Chondrocyte (in vitro differentiated cells): ENCODE measurements around the gene ZNF738. TPM values are rescaled to one million over a fixed set of nuclear protein-coding genes. Genes with fewer than 3 reads are reported as not detected.
A peak's percentile ranks its signal among the peaks of the same experiment; 100 is the strongest.
"Not testable (repeated sequence)": the region's sequence is repeated elsewhere in the genome, so short reads cannot be mapped to it uniquely, and the experiment has no call there.

ENCODE experiments used
- DNase-seq: peaks from one replicate; pipeline ENCODE4 v3.0.0; 2021; ENCODE audit warnings: mixed read lengths, low spot score
- H3K27ac Mint-ChIP-seq: one replicate; pipeline ENCODE4 v1.8.0; 2021; ENCODE audit warnings: mild to moderate bottlenecking, moderate library complexity, mixed read lengths; ENCODE audit not compliant: unreplicated experiment
- H3K27me3 Mint-ChIP-seq: 2 replicates; pipeline ENCODE4 v1.8.0; 2021; ENCODE audit warnings: low read depth, mixed read lengths
- H3K36me3 Mint-ChIP-seq: 2 replicates; pipeline ENCODE4 v1.8.0; 2021; ENCODE audit warnings: low read depth, mixed read lengths
- H3K4me1 Mint-ChIP-seq: 2 replicates; pipeline ENCODE4 v1.8.0; 2021; ENCODE audit warnings: low read depth, mild to moderate bottlenecking, mixed read lengths
- H3K4me3 Mint-ChIP-seq: one replicate; pipeline ENCODE4 v1.8.0; 2021; ENCODE audit warnings: mild to moderate bottlenecking, moderate library complexity, mixed read lengths; ENCODE audit not compliant: unreplicated experiment
- H3K9me3 Mint-ChIP-seq: 2 replicates; pipeline ENCODE4 v1.8.0; 2021; ENCODE audit warnings: low read depth, mixed read lengths
- CTCF ChIP-seq: fragments of 200-600 bp; sonication (generic); IDR thresholded peaks from 2 replicates; pipeline ENCODE4 v1.5.0; 2021; ENCODE audit warnings: antibody characterized with exemption, mild to moderate bottlenecking, moderate library complexity
- long read RNA-seq: library from polyadenylated mRNA; stranded (forward); transcript quantifications from one replicate; pipeline ENCODE4 v2.0.0, GENCODE V29; 2021
- total RNA-seq: library from RNA; stranded (reverse); gene quantifications from 3 replicates; pipeline ENCODE4 v1.2.1, GENCODE V29; 2021

Gene ZNF738
- 4.3 to 10.1 TPM (median 6.7 TPM) in 3 replicates for total RNA-seq
- long read RNA-seq, partial matches to known transcripts, result 0 of 2 reads
- long read RNA-seq, other reads (novel, unspliced or antisense), result 0 of 2 reads

GRCh38 chr19:21358768-21359451 lies at the start of gene ZNF738:
Gene ZNF738, plus strand, starts transcription at chr19:21359000. Its CDS starts 141 bp downstream, at chr19:21359141.
- DNase-seq, result peak; percentile 96
- peak; percentile 25 for TF ChIP-seq CTCF
- Mint-ChIP-seq H3K4me1 (peaks cover 7% of the 10 kb centered on the region), H3K27ac (peak within 1 kb of the TSS; percentile 100), H3K4me3 (peak within 1 kb of the TSS; percentile 99), H3K36me3 (peaks cover 6% of the 10 kb centered on the region), H3K27me3 (no peaks in the 10 kb centered on the region), H3K9me3 (no peaks in the 10 kb centered on the region)

GRCh38 chr19:21312807-21313206 lies 46.0 kb upstream of the ZNF738 start:
- not testable (repeated sequence) for H3K36me3 Mint-ChIP-seq, H3K4me3 Mint-ChIP-seq, H3K9me3 Mint-ChIP-seq, H3K27ac Mint-ChIP-seq, DNase-seq, H3K27me3 Mint-ChIP-seq
- peaks cover 15% of the 10 kb centered on the region for H3K4me1 Mint-ChIP-seq

GRCh38 chr19:21314676-21315075 lies 44.1 kb upstream of the ZNF738 start:
- H3K36me3 Mint-ChIP-seq, result peaks cover 2% of the 10 kb centered on the region

GRCh38 chr19:21317821-21318220 lies 41.0 kb upstream of the ZNF738 start:
- no peaks in the 10 kb centered on the region for H3K27me3 Mint-ChIP-seq
- no peaks in the 10 kb centered on the region for H3K9me3 Mint-ChIP-seq
- no peak overlapping the region for H3K27ac Mint-ChIP-seq
- no peak overlapping the region for H3K4me3 Mint-ChIP-seq
- H3K4me1 Mint-ChIP-seq, result peaks cover 24% of the 10 kb centered on the region
- H3K36me3 Mint-ChIP-seq, result no peaks in the 10 kb centered on the region
- TF ChIP-seq CTCF, result no peak
- DNase-seq, result no peak

More at GRCh38 chr19:21314676-21315075, 44.1 kb upstream of the ZNF738 start:
- no peaks in the 10 kb centered on the region for H3K27me3 Mint-ChIP-seq
- DNase-seq, result no peak
- H3K27ac Mint-ChIP-seq, result no peak overlapping the region
- H3K4me3 Mint-ChIP-seq, result no peak overlapping the region
- no peaks in the 10 kb centered on the region for H3K9me3 Mint-ChIP-seq
- peaks cover 9% of the 10 kb centered on the region for H3K4me1 Mint-ChIP-seq
- TF ChIP-seq CTCF, result no peak

- Mint-ChIP-seq H3K9me3 (peaks cover 9% of the 10 kb centered on the region), H3K4me1 (peaks cover 40% of the 10 kb centered on the region), H3K36me3 (peaks cover 14% of the 10 kb centered on the region), H3K27ac (peak overlapping the region; percentile 79), H3K4me3 (no peak overlapping the region), H3K27me3 (no peaks in the 10 kb centered on the region)
- no peak for TF ChIP-seq CTCF
- no peak for DNase-seq
Observed at GRCh38 chr19:21321134-21321533, 37.7 kb upstream of the ZNF738 start.

- H3K27ac Mint-ChIP-seq, result peak overlapping the region; percentile 79
- no peak for DNase-seq
- no peak for TF ChIP-seq CTCF
- H3K27me3 Mint-ChIP-seq, result no peaks in the 10 kb centered on the region
- H3K4me1 Mint-ChIP-seq, result peaks cover 43% of the 10 kb centered on the region
- peaks cover 13% of the 10 kb centered on the region for H3K9me3 Mint-ChIP-seq
- H3K4me3 Mint-ChIP-seq, result no peak overlapping the region
- H3K36me3 Mint-ChIP-seq, result peaks cover 20% of the 10 kb centered on the region
Observed at GRCh38 chr19:21321996-21322395, 36.8 kb upstream of the ZNF738 start.
